ENCODE data around the gene CHST9.
A peak's percentile ranks its signal among the peaks of the same experiment; 100 is the strongest.
"Not testable (repeated sequence)": the region's sequence is repeated elsewhere in the genome, so short reads cannot be mapped to it uniquely, and the experiment has no call there.

Gene CHST9

DNA sequence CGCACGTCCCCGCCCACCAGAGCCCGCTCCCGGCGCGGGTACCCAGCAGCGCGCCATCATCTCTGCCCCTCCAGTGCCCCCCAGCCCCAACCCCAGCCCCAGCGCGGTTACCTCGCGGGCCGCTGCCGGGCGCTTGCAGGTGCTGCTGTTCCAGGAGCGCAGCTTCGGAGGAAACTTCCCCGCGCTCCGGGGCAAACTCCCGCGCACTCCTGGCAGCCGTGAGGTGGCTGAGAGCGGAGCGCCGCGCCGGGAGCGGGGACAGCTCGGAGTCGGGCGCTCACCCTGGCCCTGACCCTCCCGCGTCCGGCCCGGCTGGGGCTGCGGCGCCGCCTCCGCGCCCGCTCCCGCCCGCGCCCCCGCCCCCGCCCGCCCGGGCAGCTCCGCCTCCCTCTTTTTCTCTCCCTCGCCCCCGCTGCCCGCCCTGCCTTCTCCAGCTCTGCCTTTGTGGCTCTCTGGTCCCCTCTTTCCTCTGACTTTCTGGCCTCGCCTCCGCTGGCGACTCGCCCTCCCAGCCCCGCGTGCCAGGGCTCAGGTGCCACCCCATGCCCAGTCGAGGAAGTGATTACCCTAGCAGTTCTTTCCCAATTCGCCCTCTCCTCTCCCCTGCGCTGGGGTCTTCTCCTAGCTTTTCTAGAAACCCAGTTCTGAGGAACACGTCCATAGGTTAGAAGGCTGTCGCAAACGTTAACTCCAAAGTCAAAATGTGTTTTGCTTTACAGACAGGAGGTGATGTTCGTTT is at the start of gene CHST9:
TSS of gene CHST9 (minus strand) at position 284 of the 739 bp plus-strand sequence. CDS start 42,499 bp downstream, outside the sequence.
- peak; percentile 30 for DNase-seq

GRCh38 chr18:27232355-27232754 is 47.2 kb upstream of the CHST9 start:
- not testable (repeated sequence) for DNase-seq

GRCh38 chr18:27231671-27232070 is 46.6 kb upstream of the CHST9 start:
- not testable (repeated sequence) for DNase-seq

DNA sequence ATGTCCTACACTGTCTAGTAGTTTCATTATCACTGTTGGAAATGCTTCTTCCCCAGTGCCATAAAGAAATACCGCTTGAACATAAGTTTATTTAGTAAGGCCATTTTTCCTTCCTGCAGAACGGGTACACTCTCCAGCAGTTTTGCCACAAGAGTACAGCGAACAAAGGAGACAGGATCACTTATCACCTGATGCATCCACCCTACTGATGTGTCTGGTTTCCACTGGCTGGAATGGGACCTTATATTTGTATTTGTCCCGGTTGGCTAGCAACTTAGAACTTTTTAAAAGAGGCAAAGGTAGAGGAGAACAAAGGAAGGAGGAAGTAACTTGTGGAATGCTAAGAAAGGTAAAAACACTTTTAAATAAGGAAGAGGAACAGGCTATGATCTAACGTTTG is 46.1 kb upstream of the CHST9 start:
- DNase-seq: not testable (repeated sequence)

DNA sequence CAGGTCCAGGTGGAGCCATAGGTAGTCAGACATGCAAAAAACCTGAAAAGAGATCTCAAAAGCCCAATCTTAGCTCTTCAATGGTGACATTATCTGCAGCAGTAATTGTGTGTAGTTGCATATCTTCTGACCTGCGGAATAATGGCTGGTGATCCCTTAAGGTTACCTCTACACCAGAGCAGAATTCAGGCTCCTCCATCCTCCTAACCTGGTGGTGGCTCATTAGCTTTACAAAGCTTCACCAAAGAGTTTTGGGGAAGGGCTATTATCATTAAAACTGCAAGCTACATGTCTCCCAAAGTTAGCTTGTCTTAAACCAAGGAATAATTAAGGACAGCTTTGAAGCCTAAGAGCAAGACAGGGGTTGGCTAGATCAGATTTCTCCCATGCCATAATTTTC is 42.6 kb upstream of the CHST9 start:
- DNase-seq: no peak

GRCh38 chr18:27226556-27227075 is 41.5 kb upstream of the CHST9 start:
- no peak for DNase-seq

DNA sequence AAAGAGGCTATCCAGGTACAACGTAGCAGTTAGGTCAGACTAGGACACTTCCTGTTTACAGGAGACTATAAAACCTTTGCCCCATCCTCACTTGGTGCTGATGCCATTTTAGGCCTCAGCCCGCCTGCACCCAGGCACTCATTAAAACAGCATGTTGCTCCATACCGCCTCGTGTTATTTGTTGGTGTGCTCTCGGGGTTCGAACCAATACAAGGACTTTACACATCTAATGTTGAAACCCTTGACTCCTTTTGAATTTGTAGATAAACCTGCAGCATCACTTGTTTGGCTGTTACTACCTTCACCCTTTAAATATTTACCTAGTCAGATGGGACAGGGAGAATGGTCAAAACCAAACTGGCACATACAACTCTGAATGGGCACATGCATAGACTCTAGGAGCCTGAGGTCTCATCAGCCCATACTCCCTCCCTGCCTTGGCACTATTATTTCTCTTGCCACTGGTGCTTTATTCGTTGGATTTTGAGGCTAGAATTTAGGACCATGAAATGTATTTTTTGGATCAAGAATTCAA is 40.9 kb upstream of the CHST9 start:
- no peak for DNase-seq

DNA sequence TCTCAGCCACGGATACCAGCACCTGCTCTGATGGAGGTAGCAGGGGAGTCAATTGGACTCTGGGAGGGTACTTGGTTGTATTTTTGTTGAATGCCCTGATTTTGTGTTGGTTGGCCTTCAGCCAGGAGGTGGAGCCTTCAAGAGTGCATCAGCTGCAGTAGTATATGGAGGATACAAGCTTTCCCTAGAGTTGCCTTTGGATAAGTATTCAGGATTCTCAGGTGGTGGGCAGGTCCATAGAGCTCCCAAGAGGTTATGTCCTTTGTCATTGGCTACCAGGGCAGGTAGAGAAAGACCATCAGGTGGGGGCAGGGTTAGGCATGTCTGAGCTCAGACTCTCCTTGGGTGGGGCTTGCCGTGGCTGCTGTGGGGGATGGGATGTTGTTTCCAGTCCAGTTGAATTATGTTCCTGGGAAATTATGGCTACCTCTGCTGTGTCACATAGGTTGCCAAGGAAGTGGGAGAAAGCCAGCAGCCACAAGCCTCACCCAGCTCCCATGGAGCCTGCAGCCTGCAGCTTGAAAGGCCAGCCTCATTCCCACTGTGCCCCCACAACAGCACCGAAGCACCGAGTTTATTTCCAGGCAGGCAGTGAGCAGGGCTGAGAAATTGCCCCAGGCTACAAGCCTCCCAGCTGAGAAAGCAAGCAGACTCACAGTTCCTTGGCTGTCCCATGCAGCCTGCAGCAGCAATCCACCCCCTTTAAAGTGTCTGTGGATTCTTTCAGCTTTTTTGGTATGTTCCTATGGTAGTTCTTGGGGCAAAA is 38.6 kb upstream of the CHST9 start:
- no peak for DNase-seq

DNA sequence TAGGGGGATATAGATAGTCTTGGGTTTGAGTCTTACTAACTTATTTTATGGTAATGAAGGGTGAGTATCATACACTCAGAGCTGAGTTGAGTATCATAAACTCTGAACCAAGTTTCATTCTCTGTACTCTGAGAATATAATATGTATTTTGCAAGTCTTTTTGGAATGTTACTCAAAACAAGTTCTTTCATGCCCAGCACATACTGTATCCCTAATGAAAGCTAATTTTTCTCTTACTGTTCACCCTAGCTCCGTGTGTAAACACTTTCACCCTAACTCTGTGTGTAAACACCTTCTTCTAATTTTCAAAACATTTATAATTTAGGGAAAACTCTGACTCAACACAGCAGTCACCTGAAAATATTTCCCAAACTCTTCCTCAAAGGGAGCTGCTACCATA is 29.7 kb upstream of the CHST9 start:
- DNase-seq: no peak

DNA sequence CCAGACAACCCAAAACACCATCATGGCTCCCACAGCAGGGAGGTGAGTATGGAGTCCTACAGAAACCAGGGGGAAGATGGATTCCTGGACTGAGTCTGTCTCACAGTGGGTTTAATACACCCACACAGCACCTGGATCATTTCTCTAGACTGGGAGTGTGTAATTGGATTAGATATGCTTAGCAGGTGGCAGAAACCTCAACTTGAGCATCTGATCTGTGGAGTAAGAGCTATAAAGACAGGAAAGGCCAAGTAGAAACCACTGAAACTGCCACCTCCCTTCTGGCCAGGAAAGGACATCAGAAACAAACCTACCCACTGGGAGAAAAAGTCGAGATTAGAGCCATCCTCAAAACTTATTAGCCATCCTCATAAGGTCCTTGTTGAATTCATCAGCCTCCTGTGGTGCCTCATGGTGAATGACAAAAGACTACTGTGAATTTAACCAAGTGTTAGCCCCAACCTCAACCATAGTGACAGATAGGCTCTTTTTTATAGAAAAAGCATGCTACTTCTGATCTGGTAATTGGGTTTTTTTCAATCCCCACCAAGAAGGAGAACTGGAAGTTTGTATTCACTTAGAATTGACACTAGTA is 28.1 kb upstream of the CHST9 start:
- no peak for DNase-seq

DNA sequence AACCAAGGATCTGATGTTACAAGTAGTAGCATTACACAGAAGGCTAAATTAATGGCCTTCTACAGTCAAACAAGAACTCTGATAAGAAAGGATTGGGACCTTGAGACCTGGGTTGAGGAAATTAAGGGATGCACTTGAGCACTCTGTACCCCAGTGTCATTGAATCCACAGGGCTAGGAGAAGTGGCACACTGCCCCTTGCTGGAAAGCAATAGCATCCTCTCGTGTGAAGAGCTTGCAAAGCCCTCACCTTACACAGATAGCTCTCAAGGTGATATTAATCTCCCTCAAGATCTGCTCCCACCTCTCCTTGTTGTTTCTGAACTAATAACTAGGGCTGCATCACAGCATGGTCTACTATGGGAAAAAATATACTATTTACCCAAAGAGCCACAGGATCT is 26.5 kb upstream of the CHST9 start:
- DNase-seq: no peak

DNA sequence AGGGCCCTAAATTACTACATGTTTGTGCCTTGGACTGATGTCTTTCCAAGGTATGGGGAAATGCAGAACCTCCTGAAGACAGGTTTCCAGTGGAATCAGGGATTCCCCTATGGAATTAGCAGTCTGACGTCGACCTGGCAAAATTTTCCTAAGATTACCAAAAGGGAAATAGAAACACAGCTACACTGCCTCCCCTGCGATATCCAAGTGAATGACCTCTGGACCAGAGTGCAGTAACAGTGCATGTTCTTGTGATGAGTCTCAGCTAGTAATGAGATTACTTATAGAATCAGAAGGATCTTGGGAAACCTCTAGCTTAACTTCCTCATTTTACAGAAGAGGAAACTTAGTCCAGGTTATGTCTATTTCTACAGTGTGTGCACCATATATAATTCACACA is 21.3 kb upstream of the CHST9 start:
- DNase-seq: no peak

DNA sequence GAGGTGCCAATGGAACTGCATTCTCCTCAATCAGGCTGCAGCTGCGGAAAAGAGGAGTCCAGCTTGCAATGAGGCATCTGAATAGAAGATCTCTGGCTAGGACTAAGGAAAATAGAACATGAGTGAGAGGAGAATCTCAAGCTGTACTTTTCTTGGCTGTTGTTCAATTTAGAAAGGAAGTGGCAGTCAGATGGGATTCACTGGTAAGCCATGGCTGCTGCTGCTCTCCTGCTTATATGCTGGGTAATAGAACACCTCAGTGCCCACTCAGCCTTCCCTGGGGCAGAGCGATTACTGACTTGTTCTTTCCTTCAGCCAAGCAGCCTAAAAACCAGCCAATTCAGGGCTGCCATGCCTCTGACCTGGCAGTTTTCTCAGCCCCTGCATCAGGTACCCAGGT is 17.6 kb upstream of the CHST9 start:
- no peak for DNase-seq

GRCh38 chr18:27198036-27198435 is 12.9 kb upstream of the CHST9 start:
- no peak for DNase-seq

- no peak for DNase-seq
These were observed 3.2 kb upstream of the CHST9 start for GRCh38 chr18:27188309-27188708.

DNA sequence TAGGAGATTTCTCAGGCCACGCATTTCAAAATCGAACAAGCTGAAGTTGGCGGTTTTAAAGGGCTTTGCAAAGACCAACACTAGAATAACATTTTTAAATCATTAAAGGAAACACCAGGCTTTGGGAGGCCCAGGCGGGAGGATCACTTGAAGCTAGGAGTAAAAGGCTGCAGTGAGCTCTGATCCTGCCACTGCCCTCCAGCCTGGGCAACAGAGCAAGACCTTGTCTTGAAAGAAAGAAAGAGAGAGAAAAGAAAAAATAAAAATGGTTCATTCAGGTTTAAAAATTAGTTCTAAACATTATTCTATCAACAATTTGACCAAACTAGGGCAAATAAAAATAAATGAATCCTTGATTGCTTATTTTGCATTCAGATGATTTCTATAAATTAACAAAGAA is 789 bp upstream of the CHST9 start:
- no peak for DNase-seq

GRCh38 chr18:27184115-27185024 is 738 bp downstream of the CHST9 start:
- DNase-seq: peak; percentile 52

DNA sequence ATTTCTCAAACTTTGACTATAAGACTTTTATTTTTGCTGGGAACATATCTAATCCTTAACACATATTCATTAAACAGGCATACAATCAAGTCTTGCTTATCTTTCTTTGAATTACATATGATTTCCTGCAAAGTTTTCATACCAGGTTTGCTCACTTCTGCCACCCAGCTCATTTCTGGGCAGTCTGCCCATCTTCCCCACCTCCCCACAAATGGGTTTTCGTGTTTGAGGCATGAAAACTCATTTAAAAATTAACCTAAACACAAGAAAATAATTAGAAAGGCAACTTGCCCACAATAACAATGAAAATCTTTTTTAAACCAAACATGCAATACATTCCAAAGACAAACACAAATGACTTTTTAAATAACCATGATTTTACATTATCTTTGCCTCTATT is 3.4 kb downstream of the CHST9 start:
- peak; percentile 39 for DNase-seq

- DNase-seq: no peak
These were observed 6.7 kb downstream of the CHST9 start for GRCh38 chr18:27178424-27178823.

GRCh38 chr18:27175914-27176313 is 9.2 kb downstream of the CHST9 start:
- DNase-seq: no peak

GRCh38 chr18:27175245-27175644 is 9.9 kb downstream of the CHST9 start:
- DNase-seq: no peak

- no peak for DNase-seq
These were observed 13.1 kb downstream of the CHST9 start for GRCh38 chr18:27171993-27172392.

Data from RPMI8226 (cell line).